C4-2B (cell line): ENCODE measurements around the gene CCDC33.

ENCODE experiments used
- ZFX ChIP-seq: fragments of 450-650 bp; IDR thresholded peaks from 2 replicates; pipeline ENCODE4 v1.6.1; 2017
- TF ChIP-seq, protein P1 (sequence below): fragments of 450-650 bp; conservative IDR thresholded peaks from 2 replicates; pipeline ENCODE4 v1.5.1; 2017; ENCODE audit warnings: mild to moderate bottlenecking

DNA sequence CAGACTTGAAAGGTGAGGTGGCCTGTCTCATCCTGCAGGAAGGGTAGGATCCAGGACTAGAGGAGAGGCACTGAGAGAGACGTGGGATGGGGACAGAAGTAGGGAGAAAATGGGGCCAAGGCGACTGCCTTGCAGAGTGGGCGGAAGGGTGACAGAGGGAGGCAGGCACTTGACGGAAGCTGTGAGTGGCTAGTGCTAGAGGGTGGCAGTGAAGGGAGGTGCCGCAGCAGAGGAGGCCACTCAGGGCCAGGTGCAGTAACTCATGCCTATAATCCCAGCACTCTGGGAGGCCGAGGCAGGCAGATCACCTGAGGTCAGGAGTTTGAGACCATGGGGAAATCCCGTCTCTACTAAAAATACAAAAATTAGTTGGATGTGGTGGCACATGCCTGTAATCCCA, 7.3 kb downstream of the CCDC33 start:
- no peak for TF ChIP-seq ZFX
- TF ChIP-seq, protein P1, sequence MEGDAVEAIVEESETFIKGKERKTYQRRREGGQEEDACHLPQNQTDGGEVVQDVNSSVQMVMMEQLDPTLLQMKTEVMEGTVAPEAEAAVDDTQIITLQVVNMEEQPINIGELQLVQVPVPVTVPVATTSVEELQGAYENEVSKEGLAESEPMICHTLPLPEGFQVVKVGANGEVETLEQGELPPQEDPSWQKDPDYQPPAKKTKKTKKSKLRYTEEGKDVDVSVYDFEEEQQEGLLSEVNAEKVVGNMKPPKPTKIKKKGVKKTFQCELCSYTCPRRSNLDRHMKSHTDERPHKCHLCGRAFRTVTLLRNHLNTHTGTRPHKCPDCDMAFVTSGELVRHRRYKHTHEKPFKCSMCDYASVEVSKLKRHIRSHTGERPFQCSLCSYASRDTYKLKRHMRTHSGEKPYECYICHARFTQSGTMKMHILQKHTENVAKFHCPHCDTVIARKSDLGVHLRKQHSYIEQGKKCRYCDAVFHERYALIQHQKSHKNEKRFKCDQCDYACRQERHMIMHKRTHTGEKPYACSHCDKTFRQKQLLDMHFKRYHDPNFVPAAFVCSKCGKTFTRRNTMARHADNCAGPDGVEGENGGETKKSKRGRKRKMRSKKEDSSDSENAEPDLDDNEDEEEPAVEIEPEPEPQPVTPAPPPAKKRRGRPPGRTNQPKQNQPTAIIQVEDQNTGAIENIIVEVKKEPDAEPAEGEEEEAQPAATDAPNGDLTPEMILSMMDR: no peak
